ENCODE measurements around the gene GAS7. TPM values are rescaled to one million over a fixed set of nuclear protein-coding genes. Genes with fewer than 3 reads are reported as not detected.
A peak's percentile ranks its signal among the peaks of the same experiment; 100 is the strongest.

Gene GAS7
- total RNA-seq, 1 donor from 2014 or later: 39.8 TPM

- H3K36me3 Mint-ChIP-seq (ENCODE audit: low read depth): no peaks in the 10 kb centered on the region
- ATAC-seq (ENCODE audit: low read depth) (no peak), DNase-seq (no peak)
- intact Hi-C loops (cut with micrococcal nuclease): loop anchor here (5.0 to 10.0 kb wide), 2 partner anchors 59 to 149 kb away; no protein-coding TSS in a partner anchor
- no peak overlapping the region for H3K4me3 Mint-ChIP-seq
- no peaks in the 10 kb centered on the region for H3K27me3 Mint-ChIP-seq
- POLR2A ChIA-PET: interaction anchor here (0.6 to 2.6 kb wide), 5 partner anchors 21 to 98 kb away, joined by 4 to 18 read pairs (median 6); no protein-coding TSS in a partner anchor
- TF ChIP-seq, protein P1, sequence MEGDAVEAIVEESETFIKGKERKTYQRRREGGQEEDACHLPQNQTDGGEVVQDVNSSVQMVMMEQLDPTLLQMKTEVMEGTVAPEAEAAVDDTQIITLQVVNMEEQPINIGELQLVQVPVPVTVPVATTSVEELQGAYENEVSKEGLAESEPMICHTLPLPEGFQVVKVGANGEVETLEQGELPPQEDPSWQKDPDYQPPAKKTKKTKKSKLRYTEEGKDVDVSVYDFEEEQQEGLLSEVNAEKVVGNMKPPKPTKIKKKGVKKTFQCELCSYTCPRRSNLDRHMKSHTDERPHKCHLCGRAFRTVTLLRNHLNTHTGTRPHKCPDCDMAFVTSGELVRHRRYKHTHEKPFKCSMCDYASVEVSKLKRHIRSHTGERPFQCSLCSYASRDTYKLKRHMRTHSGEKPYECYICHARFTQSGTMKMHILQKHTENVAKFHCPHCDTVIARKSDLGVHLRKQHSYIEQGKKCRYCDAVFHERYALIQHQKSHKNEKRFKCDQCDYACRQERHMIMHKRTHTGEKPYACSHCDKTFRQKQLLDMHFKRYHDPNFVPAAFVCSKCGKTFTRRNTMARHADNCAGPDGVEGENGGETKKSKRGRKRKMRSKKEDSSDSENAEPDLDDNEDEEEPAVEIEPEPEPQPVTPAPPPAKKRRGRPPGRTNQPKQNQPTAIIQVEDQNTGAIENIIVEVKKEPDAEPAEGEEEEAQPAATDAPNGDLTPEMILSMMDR (IDR thresholded peaks at IDR 0.05): no peak
- H3K27ac Mint-ChIP-seq: peak overlapping the region; percentile 3
- CTCF ChIA-PET: interaction anchor here (1.3 to 4.3 kb wide), 2 partner anchors 110 to 150 kb away, joined by 4 to 30 read pairs; no protein-coding TSS in a partner anchor
- H3K9me3 Mint-ChIP-seq: no peaks in the 10 kb centered on the region
- H3K4me1 Mint-ChIP-seq: peaks cover 82% of the 10 kb centered on the region
These were observed 82.1 kb downstream of the GAS7 start for GRCh38 chr17:10116267-10116666.

DNA sequence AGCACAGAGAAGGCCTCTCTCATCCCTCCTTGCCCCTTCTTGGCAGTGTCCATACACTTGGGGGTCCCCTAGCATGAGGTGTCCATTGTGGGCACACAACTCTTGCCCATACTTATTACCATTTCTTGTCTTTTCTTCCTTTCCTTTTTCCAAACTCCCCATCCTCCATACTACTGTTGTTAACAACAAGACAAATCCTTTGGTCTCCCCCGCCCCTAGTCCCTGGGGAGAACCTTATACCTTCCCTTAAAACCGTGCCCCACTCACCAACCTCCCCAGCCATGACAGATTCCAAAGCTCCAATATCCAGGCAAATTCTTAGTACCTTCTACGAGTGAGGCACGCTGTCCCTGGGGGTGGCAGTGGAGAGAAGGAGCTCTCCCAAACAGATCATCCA, 82.9 kb downstream of the GAS7 start:
- Mint-ChIP-seq H3K9me3 (no peaks in the 10 kb centered on the region), H3K4me1 (peaks cover 76% of the 10 kb centered on the region), H3K36me3 (ENCODE audit: low read depth) (no peaks in the 10 kb centered on the region), H3K4me3 (peak overlapping the region; percentile 76), H3K27me3 (no peaks in the 10 kb centered on the region), H3K27ac (peak overlapping the region; percentile 96)
- ChIA-PET CTCF (interaction anchor here (1.2 to 4.3 kb wide), 4 partner anchors 63 to 149 kb away, joined by 3 to 30 read pairs (median 4); no protein-coding TSS in a partner anchor), POLR2A (interaction anchor here (0.5 to 2.6 kb wide), 12 partner anchors 32 to 137 kb away, joined by 3 to 24 read pairs (median 5); no protein-coding TSS in a partner anchor)
- DNase-seq (no peak), ATAC-seq (ENCODE audit: low read depth) (no peak)
- intact Hi-C loops (cut with micrococcal nuclease): loop anchor here (1.0 to 10.0 kb wide), 8 partner anchors 35 to 148 kb away; no protein-coding TSS in a partner anchor
- TF ChIP-seq, protein P1 (IDR thresholded peaks at IDR 0.05): no peak

- no peaks in the 10 kb centered on the region for H3K27me3 Mint-ChIP-seq
- H3K36me3 Mint-ChIP-seq (ENCODE audit: low read depth): no peaks in the 10 kb centered on the region
- DNase-seq: peak; percentile 70
- peak overlapping the region; percentile 76 for H3K4me3 Mint-ChIP-seq
- ATAC-seq (ENCODE audit: low read depth): peak; percentile 85
- H3K4me1 Mint-ChIP-seq: peaks cover 71% of the 10 kb centered on the region
- TF ChIP-seq, protein P1 (IDR thresholded peaks at IDR 0.05): no peak
- CTCF ChIA-PET: interaction anchor here (1.2 to 4.3 kb wide), 4 partner anchors 63 to 149 kb away, joined by 3 to 30 read pairs (median 4); no protein-coding TSS in a partner anchor
- POLR2A ChIA-PET: interaction anchor here (0.5 to 2.6 kb wide), 15 partner anchors 33 to 1680 kb away, joined by 3 to 24 read pairs (median 4); no protein-coding TSS in a partner anchor
- intact Hi-C loops (cut with micrococcal nuclease): loop anchor here (1.0 to 10.0 kb wide), 8 partner anchors 35 to 148 kb away; no protein-coding TSS in a partner anchor
- no peaks in the 10 kb centered on the region for H3K9me3 Mint-ChIP-seq
- peak overlapping the region; percentile 96 for H3K27ac Mint-ChIP-seq
These were observed 83.4 kb downstream of the GAS7 start for GRCh38 chr17:10114931-10115535.

DNA sequence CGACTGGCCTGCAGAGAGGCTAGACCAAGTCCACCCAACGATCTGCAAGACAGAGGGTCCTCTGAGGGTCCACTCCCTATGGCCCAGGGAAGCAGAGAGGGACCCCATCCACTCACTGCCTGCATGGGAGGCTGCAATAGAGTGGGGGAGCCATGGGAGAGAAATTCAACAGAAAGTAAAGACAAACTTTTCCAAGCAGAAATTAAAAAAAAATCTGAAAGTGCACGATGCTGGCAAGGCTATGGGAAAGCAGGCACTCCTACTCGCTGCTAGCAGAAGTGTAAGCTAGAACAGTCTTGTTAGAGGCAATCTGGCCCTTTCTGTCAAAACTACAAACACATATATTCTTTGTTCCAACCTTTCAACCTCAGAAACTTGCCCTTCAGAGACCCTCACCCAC, 85.4 kb downstream of the GAS7 start:
- H3K4me3 Mint-ChIP-seq: no peak overlapping the region
- peaks cover 56% of the 10 kb centered on the region for H3K4me1 Mint-ChIP-seq
- ChIA-PET POLR2A (no interaction called here), CTCF (no interaction called here)
- no peaks in the 10 kb centered on the region for H3K27me3 Mint-ChIP-seq
- DNase-seq: no peak
- intact Hi-C loops (cut with micrococcal nuclease): loop anchor here (10.0 kb wide), 1 partner anchor 62 kb away; no protein-coding TSS in a partner anchor
- no peaks in the 10 kb centered on the region for H3K36me3 Mint-ChIP-seq (ENCODE audit: low read depth)
- H3K9me3 Mint-ChIP-seq: no peaks in the 10 kb centered on the region
- H3K27ac Mint-ChIP-seq: peak overlapping the region; percentile 1
- TF ChIP-seq, protein P1 (IDR thresholded peaks at IDR 0.05): no peak
- ATAC-seq (ENCODE audit: low read depth): no peak

GRCh38 chr17:10111907-10112452, 86.4 kb downstream of the GAS7 start:
- Mint-ChIP-seq H3K4me3 (no peak overlapping the region), H3K4me1 (peaks cover 49% of the 10 kb centered on the region), H3K9me3 (no peaks in the 10 kb centered on the region), H3K27me3 (no peaks in the 10 kb centered on the region), H3K36me3 (ENCODE audit: low read depth) (no peaks in the 10 kb centered on the region), H3K27ac (peak overlapping the region; percentile 48)
- ATAC-seq (ENCODE audit: low read depth) (no peak), DNase-seq (no peak)
- ChIA-PET POLR2A (no interaction called here), CTCF (no interaction called here)
- TF ChIP-seq, protein P1 (IDR thresholded peaks at IDR 0.05): no peak
- intact Hi-C loops (cut with micrococcal nuclease): loop anchor here (10.0 kb wide), 1 partner anchor 63 kb away; no protein-coding TSS in a partner anchor
